HPDE6-E6E7 (cell line): Measurements from ENCODE around the gene RDH13.

ENCODE experiments used
- DNase-seq: peaks from one replicate; pipeline ENCODE4 v3.0.0; 2011; ENCODE audit warnings: missing footprints; ENCODE audit errors: extremely low spot score

The RDH13 gene

DNA sequence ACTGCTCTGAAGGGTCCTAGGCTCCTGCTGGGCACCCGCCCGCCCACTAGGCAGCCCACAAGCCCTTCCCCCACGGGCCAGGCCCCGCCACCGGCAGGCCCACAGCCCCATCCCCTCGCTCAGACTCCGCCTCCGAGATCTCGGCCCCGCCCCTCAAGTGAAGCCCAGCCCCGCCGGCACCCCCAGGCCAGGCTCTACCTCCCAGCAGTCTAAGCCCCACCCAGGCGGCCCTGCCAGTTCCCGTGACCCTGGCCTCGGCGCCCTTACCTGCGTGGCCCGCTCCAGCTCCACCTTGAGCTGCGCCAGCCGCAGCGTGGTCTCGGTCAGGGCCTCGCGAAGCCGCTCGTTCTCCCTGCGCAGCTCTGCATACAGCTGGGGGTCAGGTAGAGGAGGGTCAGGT lies 29.0 kb upstream of the RDH13 start:
- no peak for DNase-seq

DNA sequence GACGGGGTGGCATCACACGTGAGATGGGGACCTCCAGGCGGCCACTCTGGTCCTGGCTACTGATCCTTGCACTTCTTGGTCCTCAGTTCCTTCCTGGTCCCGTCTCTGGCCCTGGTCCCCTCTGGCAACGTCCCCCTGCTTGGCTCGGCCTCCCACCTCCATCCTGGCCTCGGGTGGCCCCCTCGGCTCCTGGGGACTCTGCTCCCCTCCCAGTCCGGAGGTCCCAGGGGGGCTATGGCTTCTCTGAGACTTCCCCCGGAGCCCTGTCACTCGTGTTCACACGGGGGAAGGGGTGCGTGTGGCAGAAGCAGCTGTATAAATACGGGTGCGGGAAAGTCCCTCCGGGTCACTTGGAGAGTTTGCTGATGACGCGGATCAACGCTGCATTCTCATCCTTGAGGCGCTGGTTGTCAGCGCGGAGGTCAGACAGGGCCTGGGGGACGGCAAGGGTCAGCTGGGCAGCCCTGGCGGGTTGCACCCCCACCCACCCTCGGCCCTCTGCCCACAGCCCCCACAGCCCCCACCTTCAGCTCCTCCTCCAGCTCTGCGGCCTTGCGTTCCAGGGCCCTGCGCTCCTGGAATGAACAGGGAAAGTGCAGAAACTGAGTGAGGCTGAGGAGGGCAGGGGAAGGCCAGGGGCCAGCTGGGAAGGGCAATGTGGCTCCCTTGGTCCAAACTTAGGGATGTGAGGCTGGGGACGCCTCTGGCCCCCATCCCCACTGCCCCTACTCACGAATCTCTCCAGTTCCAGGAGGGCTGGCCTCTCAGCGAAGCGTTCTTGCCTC lies 28.4 kb upstream of the RDH13 start:
- no peak for DNase-seq

DNA sequence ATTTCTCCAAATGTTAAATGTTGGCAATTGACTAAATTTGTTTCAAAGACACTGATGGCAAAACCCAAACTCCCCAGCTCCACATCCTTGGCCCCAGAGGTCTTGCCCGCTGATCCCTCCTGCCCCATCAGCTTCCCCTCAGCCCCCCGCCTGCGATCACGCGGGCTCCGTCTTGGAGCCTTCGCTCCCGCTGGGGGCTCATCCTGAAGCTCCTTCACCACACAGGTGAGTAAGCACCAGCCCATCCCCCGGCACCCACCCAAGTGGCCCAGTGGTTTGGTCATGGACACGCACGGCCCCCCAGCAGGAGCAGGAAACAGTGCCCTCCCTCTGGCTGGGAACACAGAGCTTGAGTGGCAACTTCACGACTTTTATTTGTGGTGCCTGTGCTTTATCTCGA lies 27.6 kb upstream of the RDH13 start:
- no peak for DNase-seq

DNA sequence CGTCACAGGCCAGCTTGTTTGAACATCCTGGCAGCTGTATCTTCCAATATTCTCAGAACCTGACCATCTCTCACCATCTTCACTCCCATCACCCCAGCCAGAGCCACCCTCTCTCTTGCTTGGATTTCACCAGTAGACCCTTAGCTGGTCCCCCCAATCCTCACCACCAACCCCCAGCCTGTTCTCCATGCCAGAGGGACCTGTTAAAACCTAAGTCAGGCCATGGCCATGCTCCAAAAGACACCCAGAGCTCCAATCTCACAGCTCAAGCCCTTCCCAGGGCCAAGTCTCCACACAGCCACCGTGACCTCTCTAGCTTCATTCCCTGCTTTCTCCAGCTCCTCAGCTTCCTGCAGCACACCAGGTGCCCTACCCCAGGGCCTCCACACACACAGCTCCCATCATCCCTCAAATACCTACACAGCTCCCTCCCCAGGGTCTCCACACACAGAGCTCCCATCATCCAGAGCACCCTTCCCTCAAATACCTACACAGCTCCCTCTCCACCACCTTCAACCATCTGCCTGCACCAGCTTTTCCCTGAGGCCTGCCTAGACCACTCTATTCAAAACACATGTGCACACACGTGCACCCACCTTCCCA lies 26.5 kb upstream of the RDH13 start:
- no peak for DNase-seq

GRCh38 chr19:55088543-55089341 lies 25.8 kb upstream of the RDH13 start:
- DNase-seq, result peak; percentile 68

GRCh38 chr19:55088021-55088451 lies 25.1 kb upstream of the RDH13 start:
- no peak for DNase-seq

DNA sequence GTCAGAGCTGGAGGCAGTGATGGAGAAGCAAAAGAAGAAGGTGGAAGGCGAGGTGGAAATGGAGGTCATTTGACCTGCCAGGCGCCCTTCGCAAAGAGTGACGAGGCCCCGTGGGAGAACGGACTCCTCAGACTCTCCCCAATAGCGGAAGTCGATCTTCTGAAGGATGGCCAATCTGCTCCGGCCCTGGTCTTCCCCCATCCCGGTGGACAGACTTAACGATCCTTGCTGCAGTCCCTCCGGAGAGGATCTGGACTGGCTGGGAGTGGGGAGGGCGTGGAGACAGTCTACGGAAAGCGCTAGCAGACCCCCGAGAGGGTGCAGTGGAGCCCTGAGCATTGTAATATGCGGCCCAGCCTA lies 24.6 kb upstream of the RDH13 start:
- DNase-seq, result no peak

- no peak for DNase-seq
These were observed 24.0 kb upstream of the RDH13 start for GRCh38 chr19:55086730-55087541.

DNA sequence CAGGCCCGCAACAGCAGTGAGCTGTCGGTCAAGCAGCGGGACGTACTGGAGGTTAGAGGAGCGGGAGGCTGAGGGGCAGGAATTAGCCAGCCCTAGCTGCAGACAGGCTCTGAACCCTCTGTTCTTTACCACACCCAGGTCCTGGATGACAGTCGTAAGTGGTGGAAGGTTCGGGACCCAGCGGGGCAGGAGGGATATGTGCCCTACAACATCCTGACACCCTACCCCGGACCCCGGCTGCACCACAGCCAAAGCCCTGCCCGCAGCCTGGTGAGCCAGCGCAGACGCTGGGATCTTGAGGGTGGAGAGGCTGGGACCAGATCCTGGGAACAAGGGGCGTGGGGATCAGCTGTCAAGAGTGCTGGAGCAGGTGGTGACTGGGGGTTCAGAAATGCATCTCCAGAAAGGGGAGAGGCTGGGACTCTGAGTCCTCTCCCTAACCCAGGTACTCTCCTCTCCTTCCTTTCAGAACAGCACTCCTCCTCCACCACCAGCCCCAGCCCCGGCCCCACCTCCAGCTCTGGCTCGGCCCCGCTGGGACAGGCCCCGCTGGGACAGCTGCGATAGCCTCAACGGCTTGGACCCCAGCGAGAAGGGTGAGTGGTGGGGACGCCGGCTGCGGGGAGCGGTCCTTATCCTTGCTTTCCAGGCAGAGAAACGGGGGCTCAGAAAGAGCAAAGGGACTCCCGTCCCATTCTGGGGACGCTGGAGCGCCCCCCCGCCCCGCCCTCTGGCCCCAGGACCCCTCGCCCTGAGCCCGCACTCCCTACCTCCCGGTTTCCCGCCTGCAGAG lies 23.2 kb upstream of the RDH13 start:
- DNase-seq, result no peak

DNA sequence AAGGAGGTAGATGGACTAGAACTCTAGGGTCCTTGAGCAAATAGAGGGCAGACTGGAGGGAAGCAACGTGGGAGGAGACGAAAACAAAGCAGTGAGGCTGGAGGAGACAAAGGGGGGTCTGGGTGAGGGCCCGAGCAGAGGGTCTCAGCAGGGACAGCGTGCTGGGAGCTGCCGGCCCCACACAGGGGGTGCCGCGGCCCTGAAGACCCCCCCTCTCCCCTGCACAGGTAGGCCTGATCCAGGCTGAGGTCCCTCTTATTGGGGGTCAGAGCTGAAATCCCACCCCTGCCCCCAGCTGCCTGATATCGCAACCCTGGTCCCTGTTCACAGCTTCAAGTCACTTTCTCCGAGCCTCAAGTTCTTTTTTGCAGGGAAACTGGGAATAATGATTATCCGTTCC lies 21.5 kb upstream of the RDH13 start:
- DNase-seq, result no peak

DNA sequence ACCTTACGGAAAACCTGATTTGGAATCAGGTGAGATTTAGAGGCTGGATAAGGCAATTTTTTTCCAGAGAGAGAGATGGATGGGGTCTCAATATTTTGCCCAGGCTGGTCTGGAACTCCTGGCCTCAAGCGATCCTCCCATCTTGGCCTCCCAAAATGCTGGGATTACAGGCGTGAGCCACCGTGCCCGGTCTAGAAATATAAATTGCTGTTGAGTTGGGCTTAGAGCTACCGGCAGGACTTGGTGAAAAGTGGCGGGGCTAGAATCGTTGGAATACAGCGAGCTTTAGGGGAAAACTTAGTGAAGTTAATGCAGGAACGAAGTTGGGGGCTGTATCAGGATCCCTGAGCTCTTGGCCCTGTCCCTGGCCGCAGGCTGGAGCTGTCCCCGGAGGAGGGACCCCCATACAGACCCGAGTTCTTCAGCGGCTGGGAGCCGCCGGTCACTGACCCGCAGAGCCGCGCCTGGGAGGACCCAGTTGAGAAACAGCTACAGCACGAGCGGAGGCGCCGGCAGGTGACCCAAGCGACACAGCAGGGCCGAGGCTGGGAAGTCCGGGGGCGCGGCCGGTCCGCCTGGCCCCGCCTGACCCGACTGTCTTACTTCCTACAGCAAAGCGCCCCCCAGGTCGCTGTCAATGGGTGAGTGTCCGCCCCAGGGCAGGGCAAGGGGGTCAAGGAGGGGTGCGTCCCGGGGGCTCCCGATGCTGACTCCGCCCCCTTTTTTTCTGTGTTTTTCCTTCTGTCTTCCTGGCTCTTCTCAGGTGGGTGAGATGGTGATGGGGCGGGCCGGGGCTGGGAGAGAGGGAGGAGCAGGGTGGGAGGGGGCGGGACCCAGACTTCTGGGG lies 20.3 kb upstream of the RDH13 start:
- DNase-seq, result no peak

DNA sequence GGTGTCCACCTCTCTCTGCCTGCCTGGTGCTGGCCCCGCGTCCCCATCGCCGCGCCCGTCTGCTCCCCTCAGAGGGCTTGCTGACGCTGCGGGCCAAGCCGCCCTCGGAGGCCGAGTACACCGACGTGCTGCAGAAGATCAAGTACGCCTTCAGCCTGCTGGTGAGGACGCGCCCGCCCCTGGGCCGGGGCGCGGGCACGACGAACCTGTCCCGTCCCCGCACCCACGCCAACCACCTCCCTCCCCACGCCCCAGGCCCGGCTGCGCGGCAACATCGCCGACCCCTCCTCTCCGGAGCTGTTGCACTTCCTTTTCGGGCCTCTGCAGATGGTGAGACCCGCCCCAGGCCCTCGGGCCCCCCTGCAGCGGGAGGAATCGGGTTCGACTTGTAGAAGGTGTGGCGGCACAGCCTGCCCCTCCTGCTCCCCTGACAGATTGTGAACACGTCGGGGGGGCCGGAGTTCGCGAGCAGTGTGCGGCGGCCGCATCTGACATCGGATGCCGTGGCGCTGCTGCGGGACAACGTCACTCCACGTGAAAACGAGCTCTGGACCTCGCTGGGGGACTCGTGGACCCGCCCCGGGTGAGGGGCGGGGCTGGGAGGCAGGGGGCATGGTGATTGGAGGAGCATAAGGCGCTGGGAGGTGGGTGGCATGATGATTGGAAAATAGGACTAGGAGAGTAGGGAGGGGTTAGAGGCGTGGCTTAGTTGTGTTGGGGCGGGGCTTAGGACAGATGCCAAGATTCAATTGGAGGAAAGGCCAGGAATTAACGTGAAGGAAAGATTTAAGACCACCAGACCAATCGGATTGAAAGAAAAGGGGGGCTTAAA lies 19.3 kb upstream of the RDH13 start:
- DNase-seq, result no peak

DNA sequence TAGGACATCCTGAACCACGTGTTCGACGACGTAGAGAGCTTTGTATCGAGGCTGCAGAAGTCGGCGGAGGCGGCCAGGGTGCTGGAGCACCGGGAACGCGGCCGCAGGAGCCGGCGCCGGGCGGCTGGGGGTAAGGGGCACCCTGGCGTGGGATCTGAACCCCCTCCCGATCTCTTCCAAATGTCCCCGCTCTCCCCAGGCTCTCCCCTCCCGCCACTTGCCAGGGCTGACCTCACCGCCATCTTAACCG lies 18.7 kb upstream of the RDH13 start:
- DNase-seq, result no peak

DNA sequence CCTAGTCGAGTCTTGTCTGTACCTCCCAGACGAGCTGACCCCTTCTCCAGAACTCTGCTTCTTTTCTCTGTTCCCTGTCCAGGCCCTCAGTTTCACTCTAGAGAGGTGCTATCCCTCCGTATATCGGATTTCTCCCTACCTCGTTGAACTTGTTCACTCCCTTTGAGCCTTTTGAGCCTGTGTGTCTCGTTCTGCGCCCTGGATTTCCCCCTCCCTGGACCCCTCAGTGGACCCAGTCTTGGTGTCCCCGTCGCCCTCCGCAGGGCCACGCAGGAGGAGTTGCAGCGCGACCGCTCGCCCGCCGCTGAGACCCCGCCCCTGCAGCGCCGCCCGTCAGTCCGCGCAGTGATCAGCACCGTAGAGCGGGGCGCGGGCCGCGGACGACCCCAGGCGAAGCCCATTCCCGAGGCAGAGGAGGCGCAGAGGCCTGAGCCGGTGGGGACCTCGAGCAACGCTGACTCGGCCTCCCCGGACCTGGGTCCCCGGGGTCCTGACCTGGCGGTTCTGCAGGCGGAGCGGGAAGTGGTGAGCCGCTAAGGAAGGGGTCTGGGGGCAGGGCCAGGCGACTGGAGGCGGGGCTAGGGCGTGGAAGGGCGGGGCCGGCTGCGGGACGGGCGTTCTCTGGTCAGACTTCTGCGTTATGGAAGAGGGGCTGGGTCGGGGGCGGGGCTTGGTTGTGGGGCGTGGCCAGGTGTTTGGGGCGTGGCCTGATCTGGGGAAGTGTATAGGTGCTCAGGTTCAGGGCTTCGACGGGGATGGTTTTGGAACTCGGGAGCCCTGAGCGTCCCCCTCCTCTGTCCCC lies 18.2 kb upstream of the RDH13 start:
- no peak for DNase-seq

- no peak for DNase-seq
These were observed 17.4 kb upstream of the RDH13 start for GRCh38 chr19:55080121-55080967.

DNA sequence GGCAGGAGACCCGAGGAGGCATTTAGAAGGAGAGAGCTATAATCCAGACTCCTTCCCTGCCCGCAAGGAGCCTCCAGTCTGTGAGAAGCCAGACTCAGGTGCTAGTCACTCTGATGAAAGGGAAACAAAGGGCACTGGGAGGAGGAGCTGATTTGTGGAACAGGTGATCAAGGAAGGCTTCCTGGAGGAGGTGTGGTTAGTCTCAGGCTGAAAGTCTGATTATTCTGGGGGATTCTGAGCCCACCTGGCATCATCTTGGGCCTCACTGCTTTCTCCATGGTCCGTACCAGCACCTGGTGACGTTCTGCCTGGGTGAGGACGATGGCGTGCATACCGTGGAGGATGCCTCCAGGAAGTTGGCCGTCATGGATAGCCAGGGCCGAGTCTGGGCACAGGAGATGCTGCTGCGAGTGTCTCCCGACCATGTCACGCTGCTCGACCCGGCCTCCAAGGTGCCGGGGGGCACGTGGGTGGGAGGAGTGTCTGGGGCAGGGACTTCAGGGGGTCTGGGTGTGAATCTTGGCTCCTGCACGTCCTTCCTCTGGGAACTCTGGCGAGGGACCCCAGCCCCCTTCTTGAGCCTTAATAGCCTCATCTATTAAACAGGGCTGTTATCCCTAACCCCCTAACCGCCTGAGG lies 16.6 kb upstream of the RDH13 start:
- DNase-seq, result no peak

DNA sequence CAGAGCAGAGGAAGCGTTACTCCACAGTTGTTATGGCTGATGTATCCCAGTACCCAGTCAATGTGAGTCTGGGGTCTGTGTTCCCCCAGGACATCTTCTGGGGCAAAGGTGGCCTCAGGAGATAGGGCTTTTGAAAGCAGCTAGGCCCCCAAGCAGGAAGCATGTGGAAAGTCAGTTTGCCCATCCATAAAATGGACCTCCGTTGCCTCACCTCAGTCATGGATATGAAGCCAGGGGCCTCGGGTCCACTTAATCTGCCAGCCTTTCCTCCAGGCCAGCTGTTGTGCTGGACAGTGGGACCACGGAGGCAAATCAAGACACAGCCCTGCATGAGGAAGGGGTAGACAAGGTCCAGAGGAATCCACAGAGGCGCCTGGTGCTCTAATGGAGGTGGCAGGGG lies 16.0 kb upstream of the RDH13 start:
- no peak for DNase-seq
